Esophagus squamous epithelium (tissue), 5 donors: ENCODE measurements around the gene ATP9B. TPM values are rescaled to one million over a fixed set of nuclear protein-coding genes. Genes with fewer than 3 reads are reported as not detected.
"Not testable (repeated sequence)": the region's sequence is repeated elsewhere in the genome, so short reads cannot be mapped to it uniquely, and the experiment has no call there.

Experiments
- DNase-seq: peaks from one replicate; lab custom pipeline; 2025; lab: John Stamatoyannopoulos, UW
- H3K27ac ChIP-seq, 4 donors: fragments of 200-600 bp; sonication (generic); one replicate each; pipeline ENCODE4 v1.5.1; 2016 to 2019; ENCODE audit warnings: mild to moderate bottlenecking in 1 of 4
- H3K27me3 ChIP-seq, 4 donors: fragments of 200-600 bp; sonication (generic); 1 replicate in 3 of 4; 2 replicates in 1 of 4; pipeline versions ENCODE4 v1.5.1 to v1.6.0; 2017 to 2021; ENCODE audit warnings: antibody characterized with exemption in 1 of 4
- H3K36me3 ChIP-seq, 3 donors: fragments of 200-600 bp; sonication (generic); one replicate each; pipeline ENCODE4 v1.5.1; 2016 to 2019
- H3K4me1 ChIP-seq, 3 donors: fragments of 200-600 bp; sonication (generic); one replicate each; pipeline ENCODE4 v1.5.1; 2017 to 2019
- H3K4me3 ChIP-seq, 4 donors: fragments of 200-600 bp; sonication (generic); 1 replicate in 3 of 4; 2 replicates in 1 of 4; pipeline ENCODE4 v1.5.1; 2016 to 2019; ENCODE audit warnings: mild to moderate bottlenecking in 2 of 4, moderate library complexity in 1 of 4
- H3K9me3 ChIP-seq, 3 donors: fragments of 200-600 bp; sonication (generic); one replicate each; pipeline ENCODE4 v1.5.1; 2016 to 2019
- POLR2A ChIP-seq, 4 donors: fragments of 450-650 bp; IDR thresholded peaks; one replicate each; pipeline ENCODE4 v1.6.1; 2017; ENCODE audit warnings: antibody characterized with exemption in 4 of 4, mild to moderate bottlenecking in 4 of 4, moderate library complexity in 3 of 4
- WGBS, 2 donors: methylation state at CpG; one replicate each; pipeline ENCODE4 v1.1.5; 2018; 5-methylcytosine and 5-hydroxymethylcytosine counted together
- intact Hi-C: fragments of 100-400 bp; cut with DNase I; formaldehyde crosslinking; loops from one replicate; pipeline ENCODE4 v1.15.0; 2022
- total RNA-seq, 4 donors: library from RNA; depleted of rRNA; stranded (reverse); fragments of >200 nt; gene quantifications; one replicate each; pipeline ENCODE4 v1.1.0, GENCODE V29; 2016
- TF ChIP-seq, protein P1 (sequence below), 6 experiments: fragments of 450-650 bp in 4 of 6; fragments of 200-600 bp in 2 of 6; sonication (generic) in 2 of 6; IDR thresholded peaks; one replicate each; pipeline ENCODE4 v1.5.1; 2016 to 2019; ENCODE audit warnings: antibody characterized with exemption in 6 of 6, mild to moderate bottlenecking in 4 of 6, moderate library complexity in 4 of 6
- donor health status: DM: yes; HTN: yes; CAD: no.

Gene ATP9B
- total RNA-seq, 4 donors from 2014 or later, result 12.9 to 46.7 (median 22.0) TPM

DNA sequence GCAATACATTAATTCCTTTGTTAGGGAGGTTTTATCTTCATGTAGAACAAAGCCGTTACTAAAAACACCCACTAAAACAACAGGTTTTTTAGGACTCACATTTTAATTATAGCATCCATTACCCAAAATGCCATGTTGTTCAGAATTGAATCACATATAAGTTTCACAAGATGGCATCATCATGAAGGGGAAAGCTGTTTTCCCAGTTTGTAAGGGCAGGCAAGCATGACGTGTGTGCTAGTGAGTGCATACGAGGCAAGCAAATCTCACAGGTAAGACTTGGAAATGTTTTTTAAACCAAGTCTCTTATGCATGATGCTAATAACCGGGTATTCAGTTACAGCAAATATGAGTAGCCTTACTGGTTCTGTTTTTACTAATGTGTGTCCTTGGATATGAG lies 214.7 kb downstream of the ATP9B start:
- Histone ChIP-seq H3K4me1 (no peaks in the 10 kb centered on the region), H3K36me3 (peaks cover 0 to 44% (median 5%) of the 10 kb centered on the region in 3 donors), H3K9me3 (no peaks in the 10 kb centered on the region), H3K27ac (no peak overlapping the region), H3K4me3 (no peak overlapping the region), H3K27me3 (no peaks in the 10 kb centered on the region)
- WGBS, 2 donors, result 86 to 88% methylated on average over 4 of the region's 4 CpGs
- TF ChIP-seq POLR2A (IDR thresholded peaks at IDR 0.05), result no peak
- TF ChIP-seq, protein P1, sequence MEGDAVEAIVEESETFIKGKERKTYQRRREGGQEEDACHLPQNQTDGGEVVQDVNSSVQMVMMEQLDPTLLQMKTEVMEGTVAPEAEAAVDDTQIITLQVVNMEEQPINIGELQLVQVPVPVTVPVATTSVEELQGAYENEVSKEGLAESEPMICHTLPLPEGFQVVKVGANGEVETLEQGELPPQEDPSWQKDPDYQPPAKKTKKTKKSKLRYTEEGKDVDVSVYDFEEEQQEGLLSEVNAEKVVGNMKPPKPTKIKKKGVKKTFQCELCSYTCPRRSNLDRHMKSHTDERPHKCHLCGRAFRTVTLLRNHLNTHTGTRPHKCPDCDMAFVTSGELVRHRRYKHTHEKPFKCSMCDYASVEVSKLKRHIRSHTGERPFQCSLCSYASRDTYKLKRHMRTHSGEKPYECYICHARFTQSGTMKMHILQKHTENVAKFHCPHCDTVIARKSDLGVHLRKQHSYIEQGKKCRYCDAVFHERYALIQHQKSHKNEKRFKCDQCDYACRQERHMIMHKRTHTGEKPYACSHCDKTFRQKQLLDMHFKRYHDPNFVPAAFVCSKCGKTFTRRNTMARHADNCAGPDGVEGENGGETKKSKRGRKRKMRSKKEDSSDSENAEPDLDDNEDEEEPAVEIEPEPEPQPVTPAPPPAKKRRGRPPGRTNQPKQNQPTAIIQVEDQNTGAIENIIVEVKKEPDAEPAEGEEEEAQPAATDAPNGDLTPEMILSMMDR (IDR thresholded peaks at IDR 0.05), result no peak
- DNase-seq, result no peak
- intact Hi-C loops, result no loop called here

DNA sequence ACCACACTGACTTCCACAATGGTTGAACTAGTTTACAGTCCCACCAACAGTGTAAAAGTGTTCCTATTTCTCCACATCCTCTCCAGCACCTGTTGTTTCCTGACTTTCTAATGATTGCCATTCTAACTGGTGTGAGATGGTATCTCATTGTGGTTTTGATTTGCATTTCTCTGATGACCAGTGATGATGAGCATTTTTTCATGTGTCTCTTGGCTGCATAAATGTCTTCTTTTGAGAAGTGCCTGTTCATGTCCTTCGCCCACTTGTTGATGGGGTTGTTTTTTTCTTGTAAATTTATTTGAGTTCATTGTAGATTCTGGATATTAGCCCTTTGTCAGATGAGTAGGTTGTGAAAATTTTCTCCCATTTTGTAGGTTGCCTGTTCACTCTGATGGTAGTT lies 216.0 kb downstream of the ATP9B start:
- intact Hi-C loops, H3K27me3 ChIP-seq, H3K4me1 ChIP-seq, H3K27ac ChIP-seq, H3K4me3 ChIP-seq, H3K9me3 ChIP-seq, DNase-seq: not testable (repeated sequence)
- 100% methylated on average over 1 of the region's 1 CpG for WGBS, 2 donors
- peaks cover 0 to 33% (median 5%) of the 10 kb centered on the region in 3 donors for H3K36me3 ChIP-seq

DNA sequence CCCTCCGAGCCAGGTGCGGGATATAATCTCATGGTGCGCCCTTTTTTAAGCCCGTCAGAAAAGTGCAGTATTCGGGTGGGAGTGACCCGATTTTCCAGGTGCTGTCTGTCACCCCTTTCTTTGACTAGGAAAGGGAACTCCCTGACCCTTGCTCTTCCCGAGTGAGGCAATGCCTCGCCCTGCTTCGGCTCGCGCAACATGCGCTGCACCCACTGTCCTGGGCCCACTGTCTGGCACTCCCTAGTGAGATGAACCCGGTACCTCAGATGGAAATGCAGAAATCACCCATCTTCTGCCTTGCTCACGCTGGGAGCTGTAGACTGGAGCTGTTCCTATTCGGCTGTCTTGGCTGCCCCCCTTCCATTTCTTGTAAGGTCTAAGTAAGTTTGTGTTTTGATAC lies 221.2 kb downstream of the ATP9B start:
- peaks cover 0 to 18% (median 0%) of the 10 kb centered on the region in 3 donors for H3K36me3 ChIP-seq
- H3K4me3 ChIP-seq, H3K27ac ChIP-seq, DNase-seq, intact Hi-C loops, H3K27me3 ChIP-seq, H3K9me3 ChIP-seq, H3K4me1 ChIP-seq: not testable (repeated sequence)
- 95 to 100% methylated on average over 10 to 12 of the region's 15 CpGs for WGBS, 2 donors

DNA sequence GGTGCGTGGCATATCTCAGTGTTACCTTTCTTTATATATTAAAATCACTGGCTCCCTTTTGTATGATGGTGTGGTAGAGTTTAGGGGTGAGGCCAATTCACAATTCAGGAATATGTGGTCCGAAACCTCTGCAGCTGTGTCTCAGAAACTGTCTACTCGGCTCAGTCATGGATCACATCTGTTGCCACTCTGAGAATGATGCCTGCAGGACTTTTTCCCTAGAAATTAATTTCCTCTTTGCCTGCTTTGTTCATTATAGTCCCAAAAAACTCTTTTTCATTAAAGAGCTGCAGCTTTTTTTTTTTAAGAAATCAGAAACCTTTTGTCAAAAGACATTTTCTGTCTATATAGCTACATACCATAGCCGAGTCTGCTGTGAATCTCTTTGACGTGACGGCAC lies 221.7 kb downstream of the ATP9B start:
- H3K4me3 ChIP-seq, result no peak overlapping the region
- intact Hi-C loops, result no loop called here
- WGBS, 2 donors, result 92% methylated on average over 6 of the region's 6 CpGs
- H3K27me3 ChIP-seq, result no peaks in the 10 kb centered on the region
- DNase-seq, result no peak
- peaks cover 0 to 18% (median 0%) of the 10 kb centered on the region in 3 donors for H3K36me3 ChIP-seq
- H3K9me3 ChIP-seq, result no peaks in the 10 kb centered on the region
- TF ChIP-seq, protein P1 (IDR thresholded peaks at IDR 0.05), result no peak
- TF ChIP-seq POLR2A (IDR thresholded peaks at IDR 0.05), result no peak
- no peak overlapping the region for H3K27ac ChIP-seq
- H3K4me1 ChIP-seq, result no peaks in the 10 kb centered on the region

DNA sequence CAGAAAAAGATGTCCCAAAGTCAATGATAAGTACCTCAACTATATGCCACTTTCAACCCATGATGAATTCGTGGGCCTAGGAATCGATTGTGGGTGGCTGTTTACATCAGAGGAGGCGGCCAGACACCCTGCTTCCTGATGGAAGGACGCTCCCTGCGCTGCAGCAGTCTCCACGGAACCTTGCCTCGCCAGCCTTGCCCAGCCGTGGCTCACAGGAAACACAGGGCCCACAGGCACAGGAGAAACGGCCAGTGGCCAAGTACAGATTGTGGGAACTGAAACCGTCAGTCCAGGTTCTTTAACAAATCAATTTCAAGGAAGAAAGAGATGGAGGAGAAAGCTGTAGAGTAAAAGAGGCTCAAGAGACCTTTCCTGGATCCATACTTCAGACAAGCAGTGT lies 225.0 kb downstream of the ATP9B start:
- Histone ChIP-seq H3K27me3 (no peaks in the 10 kb centered on the region), H3K27ac (no peak overlapping the region), H3K36me3 (peaks cover 0 to 30% (median 0%) of the 10 kb centered on the region in 3 donors), H3K9me3 (no peaks in the 10 kb centered on the region), H3K4me3 (no peak overlapping the region), H3K4me1 (no peaks in the 10 kb centered on the region)
- DNase-seq, result no peak
- TF ChIP-seq POLR2A (IDR thresholded peaks at IDR 0.05), result no peak
- TF ChIP-seq, protein P1 (IDR thresholded peaks at IDR 0.05), result no peak
- intact Hi-C loops, result no loop called here
- 90 to 91% methylated on average over 10 of the region's 10 CpGs for WGBS, 2 donors

DNA sequence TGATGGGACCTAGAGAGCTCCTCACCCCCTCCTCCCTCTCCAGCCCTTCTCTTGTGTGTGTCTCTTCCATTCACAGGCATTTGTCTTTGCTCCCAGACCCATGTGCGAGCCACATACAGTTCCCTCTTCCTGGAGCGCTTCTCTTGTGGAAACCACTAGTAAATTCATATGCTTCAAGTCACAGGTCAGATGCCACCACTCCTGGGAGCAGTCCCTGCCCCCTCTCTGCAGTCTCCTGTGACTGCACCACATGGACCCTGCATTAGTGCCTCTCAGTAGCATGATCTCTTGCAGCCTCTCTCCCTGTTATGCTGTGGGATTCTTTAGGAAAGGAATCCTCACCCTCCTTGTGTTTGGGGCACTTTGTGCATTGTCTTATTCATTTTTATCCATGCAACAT lies 230.1 kb downstream of the ATP9B start:
- WGBS, 2 donors, result 88 to 93% methylated on average over 2 of the region's 2 CpGs
- TF ChIP-seq, protein P1 (IDR thresholded peaks at IDR 0.05), result no peak
- no peak for TF ChIP-seq POLR2A (IDR thresholded peaks at IDR 0.05)
- intact Hi-C loops, result no loop called here
- Histone ChIP-seq H3K27me3 (no peaks in the 10 kb centered on the region), H3K36me3 (peaks cover 0 to 57% (median 5%) of the 10 kb centered on the region in 3 donors), H3K9me3 (no peaks in the 10 kb centered on the region), H3K4me3 (no peak overlapping the region), H3K27ac (no peak overlapping the region), H3K4me1 (no peaks in the 10 kb centered on the region)
- no peak for DNase-seq
